ENCODE measurements around the gene OTUD7B.

GRCh38 chr1:149927056-149927562 lies 83.4 kb downstream of the OTUD7B start:
- no peak for TF ChIP-seq POLR2A (IDR thresholded peaks at IDR 0.05; ENCODE audit: low read length)
- no peak for TF ChIP-seq GATA1 (IDR thresholded peaks at IDR 0.05; ENCODE audit: low read depth, low read length)

All from erythroblast (primary cell).